LoVo (cell line): ENCODE data around the gene WNT7A.

Experiments
- DNase-seq: peaks from one replicate; pipeline ENCODE4 v3.0.0-alpha.2; 2016; ENCODE audit warnings: low spot score

WNT7A gene

DNA sequence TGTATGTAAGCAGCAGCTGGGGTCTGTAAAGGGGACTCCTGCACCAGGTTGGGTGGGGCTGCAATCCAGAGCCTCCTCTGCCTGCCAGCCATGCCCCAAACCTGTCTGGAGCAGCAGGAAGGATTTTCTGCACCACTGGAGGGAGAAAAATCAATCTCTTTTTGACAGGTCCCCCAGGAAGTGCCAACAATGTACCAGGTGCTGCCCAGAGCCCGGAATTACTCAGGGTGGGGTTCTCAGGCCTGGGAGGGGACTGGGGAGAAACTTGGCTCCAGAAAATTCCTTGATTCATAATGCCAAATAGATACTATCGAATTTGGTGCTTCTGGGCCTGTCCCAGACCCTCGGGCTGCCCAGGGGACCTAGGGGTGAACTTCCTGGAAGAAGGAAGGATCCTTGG, 52.6 kb downstream of the WNT7A start:
- DNase-seq: no peak

- no peak for DNase-seq
Measured at GRCh38 chr3:13826672-13827071, 53.2 kb downstream of the WNT7A start.

- no peak for DNase-seq
Measured at GRCh38 chr3:13825821-13826220, 54.0 kb downstream of the WNT7A start.

- DNase-seq: no peak
Measured at GRCh38 chr3:13825311-13825579, 54.6 kb downstream of the WNT7A start.

DNA sequence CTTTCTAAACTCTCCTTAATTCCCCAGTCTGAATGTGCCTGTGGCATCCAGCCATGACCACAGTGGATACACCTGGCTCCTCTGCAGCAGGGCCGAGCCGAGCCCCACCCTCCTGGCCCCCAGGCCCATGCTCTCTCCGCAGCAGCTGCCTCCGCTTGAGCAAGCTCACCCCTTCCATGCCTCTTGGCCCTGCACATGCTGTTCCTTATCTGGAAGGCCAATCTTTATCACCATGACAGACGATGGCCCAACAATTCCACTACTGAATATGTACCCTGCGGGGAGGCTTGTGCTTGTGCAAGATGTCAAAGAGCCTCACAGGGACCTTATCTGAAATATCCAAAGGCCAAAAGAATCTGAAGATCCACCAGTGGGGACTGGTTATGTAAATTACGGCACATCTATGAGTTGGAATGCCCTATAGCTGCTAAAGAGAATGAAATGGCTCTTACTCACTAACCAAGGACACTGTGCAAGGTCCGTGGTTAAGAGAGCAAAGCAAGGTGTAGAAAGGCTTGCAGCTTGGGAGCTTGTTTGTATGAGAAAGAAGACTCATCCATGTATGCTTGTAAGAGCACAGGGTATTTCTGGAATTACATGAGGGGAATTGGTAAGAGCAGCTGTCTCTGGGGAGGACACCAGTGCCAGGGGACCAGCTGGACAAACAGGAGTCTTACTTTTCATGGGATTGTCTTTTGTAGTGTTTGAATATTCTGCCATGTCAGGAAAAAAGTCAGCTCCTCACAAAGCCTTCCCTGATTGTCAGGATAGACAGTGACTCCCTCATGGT, 55.2 kb downstream of the WNT7A start:
- no peak for DNase-seq

- DNase-seq: no peak
Measured at GRCh38 chr3:13823692-13824091, 56.2 kb downstream of the WNT7A start.

DNA sequence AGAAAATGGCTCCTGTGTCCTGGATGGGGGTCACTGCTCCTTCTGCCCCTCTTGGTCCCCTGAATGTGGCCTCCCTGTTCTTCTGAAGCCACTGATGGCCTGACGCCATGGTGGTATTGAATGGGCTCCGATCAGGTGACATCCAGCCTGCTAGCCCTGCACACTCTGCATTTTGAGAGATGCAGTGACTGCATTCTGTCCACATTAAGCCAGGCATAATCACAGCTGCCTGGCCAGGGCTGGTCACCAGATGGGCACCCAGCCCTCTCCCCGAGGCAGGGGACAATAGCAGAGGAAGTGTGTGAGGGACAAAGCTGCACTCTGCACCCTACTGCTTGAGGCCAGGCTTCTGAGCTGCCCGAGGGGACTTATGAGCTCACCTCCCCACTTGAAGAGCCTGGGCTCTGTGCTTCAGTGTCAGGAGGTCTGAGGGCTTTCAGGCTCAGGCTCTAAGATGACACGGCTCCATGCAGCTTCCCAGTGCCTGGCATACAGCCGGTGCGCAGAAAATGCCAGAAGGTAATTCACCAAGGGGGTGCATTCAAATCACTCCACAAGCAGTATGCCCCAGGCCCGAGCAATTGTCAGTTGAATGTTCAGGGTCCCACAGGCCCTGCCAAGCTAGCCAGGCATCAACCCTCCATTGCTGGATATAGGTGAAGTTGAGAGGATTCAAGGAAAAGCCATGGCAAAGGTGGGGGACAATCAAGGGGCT, 56.8 kb downstream of the WNT7A start:
- no peak for DNase-seq

DNA sequence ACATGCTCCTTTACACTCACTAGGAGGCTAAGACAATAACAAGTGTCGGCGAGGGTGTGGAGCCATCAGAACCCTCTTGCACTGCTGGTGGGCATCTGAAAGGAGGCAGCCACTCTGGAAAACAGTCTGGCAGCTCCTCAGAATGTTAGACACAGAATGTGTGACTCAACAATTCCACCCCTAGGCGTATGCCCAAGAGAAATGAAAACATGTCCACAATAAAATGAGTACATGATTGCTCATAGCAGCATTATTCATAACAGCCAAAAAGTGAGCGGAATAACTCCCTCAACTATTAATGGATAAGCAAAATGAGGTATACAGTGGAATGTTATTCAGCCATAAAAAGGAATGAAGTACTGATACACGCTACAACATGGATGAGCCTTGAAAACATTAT, 57.8 kb downstream of the WNT7A start:
- DNase-seq: peak; percentile 34

GRCh38 chr3:13821126-13821525, 58.7 kb downstream of the WNT7A start:
- DNase-seq: no peak

DNA sequence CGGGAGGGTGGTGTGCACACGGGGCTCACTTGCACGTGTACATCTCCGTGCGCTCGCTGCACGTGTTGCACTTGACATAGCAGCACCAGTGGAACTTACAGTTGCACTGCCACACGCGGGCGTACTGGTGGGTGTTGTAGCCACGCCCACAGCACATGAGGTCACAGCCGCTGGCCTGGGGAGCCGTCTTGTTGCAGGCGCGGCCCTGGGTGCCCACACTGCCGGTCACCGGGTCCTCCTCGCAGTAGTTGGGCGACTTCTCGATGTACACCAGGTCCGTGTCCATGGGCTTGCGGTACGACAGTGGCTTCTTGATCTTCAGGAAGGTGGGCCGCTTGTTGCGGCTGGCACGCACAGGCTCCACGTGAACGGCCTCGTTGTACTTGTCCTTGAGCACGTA, 61.0 kb downstream of the WNT7A start:
- DNase-seq: no peak

GRCh38 chr3:13815088-13815683, 64.7 kb downstream of the WNT7A start:
- no peak for DNase-seq

DNA sequence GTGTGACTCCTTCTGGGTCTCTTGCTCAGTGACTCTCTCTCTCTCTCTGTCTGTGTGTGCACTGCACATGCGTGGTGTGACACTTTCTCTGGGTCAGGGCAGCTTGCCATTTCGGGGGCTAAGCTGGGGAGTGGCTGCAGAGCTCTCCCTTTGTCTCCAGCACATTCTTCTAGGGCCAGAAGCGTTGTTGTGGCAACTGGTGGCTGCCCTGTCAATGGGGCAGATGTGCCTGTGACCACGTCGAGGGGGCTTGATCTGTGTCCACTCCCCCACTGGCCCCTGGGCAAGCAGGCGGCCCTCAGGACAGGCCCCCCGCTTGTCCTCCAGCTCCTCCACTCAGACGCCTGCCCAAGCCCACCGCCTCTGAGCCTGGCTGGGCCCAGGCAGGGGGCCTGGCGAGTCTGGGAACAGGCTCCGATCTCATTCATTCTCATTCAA, 67.8 kb downstream of the WNT7A start:
- DNase-seq: no peak

GRCh38 chr3:13811614-13812013, 68.3 kb downstream of the WNT7A start:
- no peak for DNase-seq

GRCh38 chr3:13808550-13808949, 71.3 kb downstream of the WNT7A start:
- DNase-seq: no peak

- DNase-seq: peak; percentile 38
Measured at GRCh38 chr3:13801361-13802204, 78.3 kb downstream of the WNT7A start.

DNA sequence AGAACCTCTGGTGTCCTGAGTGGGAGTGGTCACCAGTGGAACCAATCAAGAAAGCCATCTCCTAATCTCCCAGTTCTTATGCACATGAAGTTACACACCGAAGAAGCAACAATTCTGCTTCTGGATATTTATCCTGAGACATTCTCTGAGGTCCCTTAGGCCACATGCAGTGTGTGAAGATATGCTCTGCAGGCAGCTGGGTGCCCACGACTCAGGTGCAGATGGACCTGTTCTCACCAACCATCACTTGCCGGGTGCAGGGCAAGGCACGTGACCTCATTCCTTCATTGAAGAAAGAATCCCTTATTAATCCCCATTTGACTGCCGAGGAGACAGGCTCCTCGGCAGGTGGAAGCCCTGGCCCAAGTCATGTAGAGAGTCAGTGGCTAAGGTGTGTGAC, 79.8 kb downstream of the WNT7A start:
- DNase-seq: no peak

- no peak for DNase-seq
Measured at GRCh38 chr3:13798401-13798800, 81.5 kb downstream of the WNT7A start.

GRCh38 chr3:13796701-13797460, 83.0 kb downstream of the WNT7A start:
- no peak for DNase-seq

- DNase-seq: no peak
Measured at GRCh38 chr3:13795816-13796215, 84.1 kb downstream of the WNT7A start.

GRCh38 chr3:13794322-13794721, 85.5 kb downstream of the WNT7A start:
- DNase-seq: no peak

GRCh38 chr3:13793451-13793850, 86.4 kb downstream of the WNT7A start:
- no peak for DNase-seq
